Esophagus squamous epithelium (tissue), 4 donors: ENCODE results near the gene ROPN1L.

Experiments used
- POLR2A ChIP-seq, 4 donors: fragments of 450-650 bp; IDR thresholded peaks; one replicate each; pipeline ENCODE4 v1.6.1; 2017; ENCODE audit warnings: antibody characterized with exemption in 4 of 4, mild to moderate bottlenecking in 4 of 4, moderate library complexity in 3 of 4
- TF ChIP-seq, protein P1 (sequence below), 6 experiments: fragments of 450-650 bp in 4 of 6; fragments of 200-600 bp in 2 of 6; sonication (generic) in 2 of 6; IDR thresholded peaks; one replicate each; pipeline ENCODE4 v1.5.1; 2016 to 2019; ENCODE audit warnings: antibody characterized with exemption in 6 of 6, mild to moderate bottlenecking in 4 of 6, moderate library complexity in 4 of 6

DNA sequence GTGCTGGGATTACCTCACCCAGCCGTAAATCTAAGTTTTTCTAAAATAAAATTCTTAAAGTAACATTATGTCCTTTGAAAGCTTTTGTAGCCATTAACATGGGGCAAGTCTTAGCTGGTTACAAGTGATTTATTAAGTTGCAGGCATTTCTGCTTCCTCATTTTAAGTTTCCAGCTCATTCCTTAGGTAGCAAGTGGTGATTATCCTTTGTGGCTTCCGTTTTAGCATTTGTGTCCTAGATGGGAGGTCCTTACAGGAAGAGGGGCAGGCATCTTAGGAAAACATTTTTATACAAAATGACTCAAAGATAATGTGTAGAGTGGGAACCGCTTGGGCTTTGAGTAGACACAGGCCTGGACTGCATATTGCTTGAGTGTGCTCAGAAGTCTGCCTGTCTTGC lies 35.0 kb upstream of the ROPN1L start:
- TF ChIP-seq, protein P1, sequence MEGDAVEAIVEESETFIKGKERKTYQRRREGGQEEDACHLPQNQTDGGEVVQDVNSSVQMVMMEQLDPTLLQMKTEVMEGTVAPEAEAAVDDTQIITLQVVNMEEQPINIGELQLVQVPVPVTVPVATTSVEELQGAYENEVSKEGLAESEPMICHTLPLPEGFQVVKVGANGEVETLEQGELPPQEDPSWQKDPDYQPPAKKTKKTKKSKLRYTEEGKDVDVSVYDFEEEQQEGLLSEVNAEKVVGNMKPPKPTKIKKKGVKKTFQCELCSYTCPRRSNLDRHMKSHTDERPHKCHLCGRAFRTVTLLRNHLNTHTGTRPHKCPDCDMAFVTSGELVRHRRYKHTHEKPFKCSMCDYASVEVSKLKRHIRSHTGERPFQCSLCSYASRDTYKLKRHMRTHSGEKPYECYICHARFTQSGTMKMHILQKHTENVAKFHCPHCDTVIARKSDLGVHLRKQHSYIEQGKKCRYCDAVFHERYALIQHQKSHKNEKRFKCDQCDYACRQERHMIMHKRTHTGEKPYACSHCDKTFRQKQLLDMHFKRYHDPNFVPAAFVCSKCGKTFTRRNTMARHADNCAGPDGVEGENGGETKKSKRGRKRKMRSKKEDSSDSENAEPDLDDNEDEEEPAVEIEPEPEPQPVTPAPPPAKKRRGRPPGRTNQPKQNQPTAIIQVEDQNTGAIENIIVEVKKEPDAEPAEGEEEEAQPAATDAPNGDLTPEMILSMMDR (IDR thresholded peaks at IDR 0.05) = no peak
- no peak for TF ChIP-seq POLR2A (IDR thresholded peaks at IDR 0.05)
